ENCODE results near the gene CRAMP1.

DNA sequence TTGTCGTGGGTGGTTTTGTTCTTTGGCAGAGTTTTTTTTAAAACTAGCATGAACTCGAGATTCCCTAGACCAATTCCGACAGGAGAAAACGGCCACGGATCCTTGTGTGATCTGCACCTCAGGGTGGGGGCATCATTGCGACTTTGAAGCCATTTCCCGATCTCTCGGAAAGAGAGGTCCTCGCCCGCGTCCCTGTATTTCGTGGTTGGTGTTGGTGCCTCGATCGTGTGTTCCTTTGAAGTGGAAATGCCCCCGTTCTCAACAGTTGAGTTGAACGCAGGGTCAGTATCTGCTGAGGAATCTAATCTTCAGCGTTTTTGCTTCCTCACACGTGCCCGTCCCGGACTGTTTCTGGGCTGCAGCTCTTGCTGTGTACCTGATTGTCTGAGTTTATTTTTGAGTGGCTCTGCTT, 1.1 kb downstream of the CRAMP1 start:
- TF ChIP-seq ZNF24 (tag by site-specific recombination; IDR thresholded peaks at IDR 0.05): no peak
- TF ChIP-seq ZNF701 (tag by site-specific recombination; IDR thresholded peaks at IDR 0.05): no peak
- no peak for TF ChIP-seq SALL2 (tag by site-specific recombination; IDR thresholded peaks at IDR 0.05; ENCODE audit: borderline replicate concordance)
